HEK293 (cell line): ENCODE data around the gene WWOX.

Experiments
- CTCF ChIA-PET: fragments of 350-600 bp; formaldehyde crosslinking; extraction: SDS; loops from one replicate; lab custom pipeline; 2021; ENCODE audit warnings: antibody characterized with exemption; lab: Yijun Ruan, JAX
- POLR2A ChIA-PET: fragments of 300-600 bp; formaldehyde crosslinking; extraction: SDS; loops from one replicate; lab custom pipeline; 2020; ENCODE audit warnings: antibody characterized with exemption, inconsistent platforms; lab: Yijun Ruan, JAX
- H3K27ac ChIP-seq: fragments of 200-500 bp; sonication (Bioruptor generic); 2 replicates; pipeline ENCODE4 v1.5.1; 2014; ENCODE audit warnings: low read depth, low read length, control low read depth, inconsistent platforms; ENCODE audit errors: extremely low read depth
- H3K36me3 ChIP-seq, 2 experiments: fragments of 200-500 bp in 1 of 2; sonication (Bioruptor generic) in 1 of 2; 1 replicate in 1 of 2; 2 replicates in 1 of 2; pipeline ENCODE4 v1.5.1; 2014 to 2017; ENCODE audit warnings: inconsistent platforms in 2 of 2, low read length in 2 of 2; ENCODE audit not compliant: control insufficient read depth in 2 of 2, insufficient read depth in 1 of 2
- H3K4me1 ChIP-seq: fragments of 200-500 bp; sonication (Bioruptor generic); 2 replicates; pipeline ENCODE4 v1.5.1; 2014; ENCODE audit warnings: mild to moderate bottlenecking, low read length, inconsistent platforms; ENCODE audit not compliant: control insufficient read depth, insufficient read depth
- H3K4me3 ChIP-seq: 2 replicates; pipeline ENCODE4 v1.5.1; 2011; ENCODE audit warnings: low read depth, mild to moderate bottlenecking, control low read depth, low read length, moderate library complexity
- H3K9me3 ChIP-seq: fragments of 200-500 bp; sonication (Bioruptor generic); 2 replicates; pipeline ENCODE4 v1.5.1; 2014; ENCODE audit warnings: low read depth, low read length, inconsistent platforms; ENCODE audit not compliant: control insufficient read depth, insufficient read depth
- HOXA7 ChIP-seq: sonication (generic); formaldehyde crosslinking; IDR thresholded peaks from 2 replicates; pipeline ENCODE4 v1.8.1; 2022; ENCODE audit warnings: missing genetic modification reagents, borderline replicate concordance
- HOXD13 ChIP-seq: sonication (generic); formaldehyde crosslinking; IDR thresholded peaks from 2 replicates; pipeline ENCODE4 v1.8.0; 2022; ENCODE audit warnings: missing genetic modification reagents, borderline replicate concordance
- SP7 ChIP-seq: fragments of 450-650 bp; formaldehyde crosslinking; IDR thresholded peaks from 2 replicates; pipeline ENCODE4 v1.5.1; 2016; ENCODE audit warnings: missing biosample characterization, missing genetic modification characterization
- TCF7L2 ChIP-seq: IDR thresholded peaks from 2 replicates; pipeline ENCODE4 v1.6.1; 2011; ENCODE audit warnings: low read depth, mild to moderate bottlenecking, inconsistent platforms, low read length, moderate library complexity, borderline replicate concordance
- ZEB2 ChIP-seq: fragments of 450-650 bp; formaldehyde crosslinking; IDR thresholded peaks from 2 replicates; pipeline ENCODE4 v1.5.1; 2016; ENCODE audit warnings: missing biosample characterization, missing genetic modification characterization
- ZFP3 ChIP-seq: fragments of 450-650 bp; formaldehyde crosslinking; IDR thresholded peaks from 2 replicates; pipeline ENCODE4 v1.5.1; 2016; ENCODE audit warnings: low read depth, missing biosample characterization, missing genetic modification characterization
- ZNF221 ChIP-seq: fragments of 450-650 bp; formaldehyde crosslinking; IDR thresholded peaks from 2 replicates; pipeline ENCODE4 v1.5.1; 2017; ENCODE audit warnings: missing biosample characterization, missing genetic modification characterization, borderline replicate concordance
- ZNF266 ChIP-seq: fragments of 450-650 bp; formaldehyde crosslinking; IDR thresholded peaks from 2 replicates; pipeline ENCODE4 v1.5.1; 2016; ENCODE audit warnings: missing biosample characterization, missing genetic modification characterization, low read depth
- ZNF391 ChIP-seq: fragments of 450-650 bp; formaldehyde crosslinking; IDR thresholded peaks from 2 replicates; pipeline ENCODE4 v1.5.1; 2016; ENCODE audit warnings: low read depth, missing biosample characterization, missing genetic modification characterization, borderline replicate concordance
- ZNF394 ChIP-seq: fragments of 450-650 bp; formaldehyde crosslinking; IDR thresholded peaks from 2 replicates; pipeline ENCODE4 v1.5.1; 2016; ENCODE audit warnings: missing biosample characterization, missing genetic modification characterization, mild to moderate bottlenecking, moderate library complexity, borderline replicate concordance
- ZNF423 ChIP-seq: fragments of 450-650 bp; formaldehyde crosslinking; IDR thresholded peaks from 2 replicates; pipeline ENCODE4 v1.5.1; 2016; ENCODE audit warnings: missing biosample characterization, missing genetic modification characterization
- ZNF548 ChIP-seq: fragments of 450-650 bp; formaldehyde crosslinking; IDR thresholded peaks from 2 replicates; pipeline ENCODE4 v1.5.1; 2016; ENCODE audit warnings: missing biosample characterization, missing genetic modification characterization
- ZNF555 ChIP-seq: fragments of 450-650 bp; formaldehyde crosslinking; conservative IDR thresholded peaks from 2 replicates; pipeline ENCODE4 v1.5.1; 2017; ENCODE audit warnings: missing biosample characterization, mild to moderate bottlenecking, missing genetic modification characterization, inconsistent platforms
- ZNF558 ChIP-seq: fragments of 450-650 bp; formaldehyde crosslinking; IDR thresholded peaks from 2 replicates; pipeline ENCODE4 v1.5.1; 2016; ENCODE audit warnings: missing biosample characterization, missing genetic modification characterization
- ZNF600 ChIP-seq: fragments of 450-650 bp; formaldehyde crosslinking; IDR thresholded peaks from 2 replicates; pipeline ENCODE4 v1.5.1; 2016; ENCODE audit warnings: missing biosample characterization, missing genetic modification characterization
- ZNF747 ChIP-seq: fragments of 450-650 bp; formaldehyde crosslinking; IDR thresholded peaks from 2 replicates; pipeline ENCODE4 v1.5.1; 2016; ENCODE audit warnings: missing biosample characterization, missing genetic modification characterization
- ZNF76 ChIP-seq: fragments of 450-650 bp; formaldehyde crosslinking; IDR thresholded peaks from 2 replicates; pipeline ENCODE4; 2016; ENCODE audit warnings: low read depth, missing biosample characterization, missing genetic modification characterization, borderline replicate concordance
- ZSCAN16 ChIP-seq: fragments of 450-650 bp; formaldehyde crosslinking; IDR thresholded peaks from 2 replicates; pipeline ENCODE4 v1.5.1; 2016; ENCODE audit warnings: missing biosample characterization, missing genetic modification characterization
- TF ChIP-seq, protein P1 (sequence below): fragments of 450-650 bp; formaldehyde crosslinking; IDR thresholded peaks from 2 replicates; pipeline ENCODE4 v1.5.1; 2016; ENCODE audit warnings: missing biosample characterization, missing genetic modification characterization
- TF ChIP-seq, protein P2 (sequence below): fragments of 450-650 bp; formaldehyde crosslinking; IDR thresholded peaks from 2 replicates; pipeline ENCODE4 v1.5.1; 2016; ENCODE audit warnings: missing biosample characterization, missing genetic modification characterization, borderline replicate concordance
- TF ChIP-seq, protein P3 (sequence below): fragments of 450-650 bp; formaldehyde crosslinking; IDR thresholded peaks from 2 replicates; pipeline ENCODE4 v1.5.1; 2016; ENCODE audit warnings: missing biosample characterization, missing genetic modification characterization
- TF ChIP-seq, protein P4 (sequence below): fragments of 450-650 bp; formaldehyde crosslinking; IDR thresholded peaks from 2 replicates; pipeline ENCODE4 v1.5.1; 2016; ENCODE audit warnings: missing biosample characterization, missing genetic modification characterization

WWOX gene

DNA sequence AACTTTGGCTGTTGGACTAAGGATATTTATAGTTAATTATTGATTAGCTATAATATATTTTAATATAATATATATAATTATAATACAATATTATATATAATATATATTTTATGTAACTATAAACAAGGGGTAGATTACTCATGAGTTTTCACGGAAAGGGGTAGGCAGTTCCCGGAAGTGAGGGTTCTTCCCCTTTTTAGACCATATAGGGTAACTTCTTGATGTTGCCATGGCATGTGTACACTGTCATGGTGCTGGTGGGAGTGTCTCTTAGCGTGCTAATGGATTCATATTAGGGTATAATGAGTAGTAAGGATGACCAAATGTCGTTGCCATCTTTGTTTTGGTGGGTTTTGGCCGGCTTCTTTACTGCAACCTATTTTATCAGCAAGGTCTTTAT lies 315.6 kb downstream of the WWOX start:
- ChIA-PET POLR2A (no interaction called here), CTCF (no interaction called here)
- H3K9me3 ChIP-seq: no peaks in the 10 kb centered on the region
- no peak overlapping the region for H3K27ac ChIP-seq
- H3K4me3 ChIP-seq: no peak overlapping the region
- no peaks in the 10 kb centered on the region for H3K4me1 ChIP-seq
- H3K36me3 ChIP-seq: no peaks in the 10 kb centered on the region
- TF ChIP-seq HOXD13 (no peak), ZNF747 (tag by site-specific recombination) (no peak), ZNF221 (tag by site-specific recombination) (no peak), ZFP3 (no peak), ZNF266 (tag by site-specific recombination) (no peak), ZNF394 (no peak), ZNF76 (tag by site-specific recombination) (no peak), TCF7L2 (no peak), ZNF558 (tag by site-specific recombination) (no peak), ZEB2 (tag by site-specific recombination) (no peak), ZNF391 (no peak), ZNF423 (tag by site-specific recombination) (no peak)
- TF ChIP-seq, protein P1, sequence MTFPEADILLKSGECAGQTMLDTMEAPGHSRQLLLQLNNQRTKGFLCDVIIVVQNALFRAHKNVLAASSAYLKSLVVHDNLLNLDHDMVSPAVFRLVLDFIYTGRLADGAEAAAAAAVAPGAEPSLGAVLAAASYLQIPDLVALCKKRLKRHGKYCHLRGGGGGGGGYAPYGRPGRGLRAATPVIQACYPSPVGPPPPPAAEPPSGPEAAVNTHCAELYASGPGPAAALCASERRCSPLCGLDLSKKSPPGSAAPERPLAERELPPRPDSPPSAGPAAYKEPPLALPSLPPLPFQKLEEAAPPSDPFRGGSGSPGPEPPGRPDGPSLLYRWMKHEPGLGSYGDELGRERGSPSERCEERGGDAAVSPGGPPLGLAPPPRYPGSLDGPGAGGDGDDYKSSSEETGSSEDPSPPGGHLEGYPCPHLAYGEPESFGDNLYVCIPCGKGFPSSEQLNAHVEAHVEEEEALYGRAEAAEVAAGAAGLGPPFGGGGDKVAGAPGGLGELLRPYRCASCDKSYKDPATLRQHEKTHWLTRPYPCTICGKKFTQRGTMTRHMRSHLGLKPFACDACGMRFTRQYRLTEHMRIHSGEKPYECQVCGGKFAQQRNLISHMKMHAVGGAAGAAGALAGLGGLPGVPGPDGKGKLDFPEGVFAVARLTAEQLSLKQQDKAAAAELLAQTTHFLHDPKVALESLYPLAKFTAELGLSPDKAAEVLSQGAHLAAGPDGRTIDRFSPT (tag by site-specific recombination): no peak
- TF ChIP-seq, protein P2, sequence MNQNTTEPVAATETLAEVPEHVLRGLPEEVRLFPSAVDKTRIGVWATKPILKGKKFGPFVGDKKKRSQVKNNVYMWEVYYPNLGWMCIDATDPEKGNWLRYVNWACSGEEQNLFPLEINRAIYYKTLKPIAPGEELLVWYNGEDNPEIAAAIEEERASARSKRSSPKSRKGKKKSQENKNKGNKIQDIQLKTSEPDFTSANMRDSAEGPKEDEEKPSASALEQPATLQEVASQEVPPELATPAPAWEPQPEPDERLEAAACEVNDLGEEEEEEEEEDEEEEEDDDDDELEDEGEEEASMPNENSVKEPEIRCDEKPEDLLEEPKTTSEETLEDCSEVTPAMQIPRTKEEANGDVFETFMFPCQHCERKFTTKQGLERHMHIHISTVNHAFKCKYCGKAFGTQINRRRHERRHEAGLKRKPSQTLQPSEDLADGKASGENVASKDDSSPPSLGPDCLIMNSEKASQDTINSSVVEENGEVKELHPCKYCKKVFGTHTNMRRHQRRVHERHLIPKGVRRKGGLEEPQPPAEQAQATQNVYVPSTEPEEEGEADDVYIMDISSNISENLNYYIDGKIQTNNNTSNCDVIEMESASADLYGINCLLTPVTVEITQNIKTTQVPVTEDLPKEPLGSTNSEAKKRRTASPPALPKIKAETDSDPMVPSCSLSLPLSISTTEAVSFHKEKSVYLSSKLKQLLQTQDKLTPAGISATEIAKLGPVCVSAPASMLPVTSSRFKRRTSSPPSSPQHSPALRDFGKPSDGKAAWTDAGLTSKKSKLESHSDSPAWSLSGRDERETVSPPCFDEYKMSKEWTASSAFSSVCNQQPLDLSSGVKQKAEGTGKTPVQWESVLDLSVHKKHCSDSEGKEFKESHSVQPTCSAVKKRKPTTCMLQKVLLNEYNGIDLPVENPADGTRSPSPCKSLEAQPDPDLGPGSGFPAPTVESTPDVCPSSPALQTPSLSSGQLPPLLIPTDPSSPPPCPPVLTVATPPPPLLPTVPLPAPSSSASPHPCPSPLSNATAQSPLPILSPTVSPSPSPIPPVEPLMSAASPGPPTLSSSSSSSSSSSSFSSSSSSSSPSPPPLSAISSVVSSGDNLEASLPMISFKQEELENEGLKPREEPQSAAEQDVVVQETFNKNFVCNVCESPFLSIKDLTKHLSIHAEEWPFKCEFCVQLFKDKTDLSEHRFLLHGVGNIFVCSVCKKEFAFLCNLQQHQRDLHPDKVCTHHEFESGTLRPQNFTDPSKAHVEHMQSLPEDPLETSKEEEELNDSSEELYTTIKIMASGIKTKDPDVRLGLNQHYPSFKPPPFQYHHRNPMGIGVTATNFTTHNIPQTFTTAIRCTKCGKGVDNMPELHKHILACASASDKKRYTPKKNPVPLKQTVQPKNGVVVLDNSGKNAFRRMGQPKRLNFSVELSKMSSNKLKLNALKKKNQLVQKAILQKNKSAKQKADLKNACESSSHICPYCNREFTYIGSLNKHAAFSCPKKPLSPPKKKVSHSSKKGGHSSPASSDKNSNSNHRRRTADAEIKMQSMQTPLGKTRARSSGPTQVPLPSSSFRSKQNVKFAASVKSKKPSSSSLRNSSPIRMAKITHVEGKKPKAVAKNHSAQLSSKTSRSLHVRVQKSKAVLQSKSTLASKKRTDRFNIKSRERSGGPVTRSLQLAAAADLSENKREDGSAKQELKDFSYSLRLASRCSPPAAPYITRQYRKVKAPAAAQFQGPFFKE (tag by site-specific recombination): no peak

DNA sequence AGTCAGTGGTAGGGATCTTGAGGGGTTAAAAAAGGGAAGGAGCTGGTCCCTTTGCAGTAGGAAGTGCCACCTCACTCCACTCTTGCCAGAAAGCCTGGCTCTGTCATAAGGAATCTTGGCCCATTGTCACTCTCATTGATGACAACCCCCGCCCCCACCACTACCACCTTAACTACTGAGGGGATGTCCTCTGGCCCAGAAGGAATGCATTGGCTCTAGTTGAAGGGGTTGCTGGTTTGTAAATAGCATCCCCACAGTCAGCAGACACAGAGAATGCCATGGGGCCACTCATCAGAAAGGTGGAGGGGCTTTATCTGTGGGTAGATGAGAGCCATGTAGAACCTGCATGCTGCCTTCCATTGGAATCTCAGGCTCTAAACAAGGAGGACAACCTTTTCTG lies 316.2 kb downstream of the WWOX start:
- Histone ChIP-seq H3K4me3 (no peak overlapping the region), H3K4me1 (no peaks in the 10 kb centered on the region), H3K27ac (no peak overlapping the region), H3K9me3 (no peaks in the 10 kb centered on the region), H3K36me3 (no peaks in the 10 kb centered on the region)
- POLR2A ChIA-PET: no interaction called here
- CTCF ChIA-PET: no interaction called here
- TF ChIP-seq SP7 (tag by site-specific recombination): no peak
- no peak for TF ChIP-seq ZNF600
- TF ChIP-seq, protein P3, sequence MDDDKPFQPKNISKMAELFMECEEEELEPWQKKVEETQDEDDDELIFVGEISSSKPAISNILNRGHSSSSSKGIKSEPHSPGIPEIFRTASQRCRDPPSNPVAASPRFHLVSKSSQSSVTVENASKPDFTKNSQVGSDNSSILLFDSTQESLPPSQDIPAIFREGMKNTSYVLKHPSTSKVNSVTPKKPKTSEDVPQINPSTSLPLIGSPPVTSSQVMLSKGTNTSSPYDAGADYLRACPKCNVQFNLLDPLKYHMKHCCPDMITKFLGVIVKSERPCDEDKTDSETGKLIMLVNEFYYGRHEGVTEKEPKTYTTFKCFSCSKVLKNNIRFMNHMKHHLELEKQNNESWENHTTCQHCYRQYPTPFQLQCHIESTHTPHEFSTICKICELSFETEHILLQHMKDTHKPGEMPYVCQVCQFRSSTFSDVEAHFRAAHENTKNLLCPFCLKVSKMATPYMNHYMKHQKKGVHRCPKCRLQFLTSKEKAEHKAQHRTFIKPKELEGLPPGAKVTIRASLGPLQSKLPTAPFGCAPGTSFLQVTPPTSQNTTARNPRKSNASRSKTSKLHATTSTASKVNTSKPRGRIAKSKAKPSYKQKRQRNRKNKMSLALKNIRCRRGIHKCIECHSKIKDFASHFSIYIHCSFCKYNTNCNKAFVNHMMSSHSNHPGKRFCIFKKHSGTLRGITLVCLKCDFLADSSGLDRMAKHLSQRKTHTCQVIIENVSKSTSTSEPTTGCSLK (tag by site-specific recombination): no peak
- TF ChIP-seq, protein P4, sequence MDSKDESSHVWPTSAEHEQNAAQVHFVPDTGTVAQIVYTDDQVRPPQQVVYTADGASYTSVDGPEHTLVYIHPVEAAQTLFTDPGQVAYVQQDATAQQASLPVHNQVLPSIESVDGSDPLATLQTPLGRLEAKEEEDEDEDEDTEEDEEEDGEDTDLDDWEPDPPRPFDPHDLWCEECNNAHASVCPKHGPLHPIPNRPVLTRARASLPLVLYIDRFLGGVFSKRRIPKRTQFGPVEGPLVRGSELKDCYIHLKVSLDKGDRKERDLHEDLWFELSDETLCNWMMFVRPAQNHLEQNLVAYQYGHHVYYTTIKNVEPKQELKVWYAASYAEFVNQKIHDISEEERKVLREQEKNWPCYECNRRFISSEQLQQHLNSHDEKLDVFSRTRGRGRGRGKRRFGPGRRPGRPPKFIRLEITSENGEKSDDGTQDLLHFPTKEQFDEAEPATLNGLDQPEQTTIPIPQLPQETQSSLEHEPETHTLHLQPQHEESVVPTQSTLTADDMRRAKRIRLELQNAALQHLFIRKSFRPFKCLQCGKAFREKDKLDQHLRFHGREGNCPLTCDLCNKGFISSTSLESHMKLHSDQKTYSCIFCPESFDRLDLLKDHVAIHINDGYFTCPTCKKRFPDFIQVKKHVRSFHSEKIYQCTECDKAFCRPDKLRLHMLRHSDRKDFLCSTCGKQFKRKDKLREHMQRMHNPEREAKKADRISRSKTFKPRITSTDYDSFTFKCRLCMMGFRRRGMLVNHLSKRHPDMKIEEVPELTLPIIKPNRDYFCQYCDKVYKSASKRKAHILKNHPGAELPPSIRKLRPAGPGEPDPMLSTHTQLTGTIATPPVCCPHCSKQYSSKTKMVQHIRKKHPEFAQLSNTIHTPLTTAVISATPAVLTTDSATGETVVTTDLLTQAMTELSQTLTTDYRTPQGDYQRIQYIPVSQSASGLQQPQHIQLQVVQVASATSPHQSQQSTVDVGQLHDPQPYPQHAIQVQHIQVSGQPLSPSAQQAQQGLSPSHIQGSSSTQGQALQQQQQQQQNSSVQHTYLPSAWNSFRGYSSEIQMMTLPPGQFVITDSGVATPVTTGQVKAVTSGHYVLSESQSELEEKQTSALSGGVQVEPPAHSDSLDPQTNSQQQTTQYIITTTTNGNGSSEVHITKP (tag by site-specific recombination): no peak
- no peak for TF ChIP-seq HOXA7 (CRISPR knock-in tag)
- no peak for TF ChIP-seq ZSCAN16 (tag by site-specific recombination)
- TF ChIP-seq ZNF548 (tag by site-specific recombination): no peak
- no peak for TF ChIP-seq ZNF555 (tag by site-specific recombination)
